HG02884 (cell line): ENCODE results near the gene COL13A1.

Source experiments
- ATAC-seq: cut with Tn5 transposase; IDR thresholded peaks from one replicate; pipeline ENCODE4 v1.9.1; 2021; ENCODE audit warnings: mild to moderate bottlenecking, moderate library complexity; ENCODE audit not compliant: unreplicated experiment

COL13A1 gene

GRCh38 chr10:69844698-69845097, 43.0 kb downstream of the COL13A1 start:
- ATAC-seq: no peak

GRCh38 chr10:69845574-69846292, 44.0 kb downstream of the COL13A1 start:
- no peak for ATAC-seq

GRCh38 chr10:69846293-69846921, 44.7 kb downstream of the COL13A1 start:
- no peak for ATAC-seq

- no peak for ATAC-seq
Measured at GRCh38 chr10:69847458-69847857, 45.8 kb downstream of the COL13A1 start.

- no peak for ATAC-seq
Measured at GRCh38 chr10:69847883-69848282, 46.2 kb downstream of the COL13A1 start.

GRCh38 chr10:69848454-69848853, 46.7 kb downstream of the COL13A1 start:
- no peak for ATAC-seq

GRCh38 chr10:69849825-69850224, 48.1 kb downstream of the COL13A1 start:
- no peak for ATAC-seq

GRCh38 chr10:69850440-69850839, 48.7 kb downstream of the COL13A1 start:
- ATAC-seq: no peak

GRCh38 chr10:69851306-69851705, 49.6 kb downstream of the COL13A1 start:
- ATAC-seq: no peak

GRCh38 chr10:69853064-69853463, 51.4 kb downstream of the COL13A1 start:
- ATAC-seq: no peak

GRCh38 chr10:69854511-69855345, 53.0 kb downstream of the COL13A1 start:
- no peak for ATAC-seq

- ATAC-seq: no peak
Measured at GRCh38 chr10:69855346-69856111, 53.8 kb downstream of the COL13A1 start.

- no peak for ATAC-seq
Measured at GRCh38 chr10:69856601-69857166, 55.0 kb downstream of the COL13A1 start.

- ATAC-seq: no peak
Measured at GRCh38 chr10:69858201-69858600, 56.5 kb downstream of the COL13A1 start.

GRCh38 chr10:69860271-69860670, 58.6 kb downstream of the COL13A1 start:
- no peak for ATAC-seq

- ATAC-seq: no peak
Measured at GRCh38 chr10:69861251-69862240, 59.8 kb downstream of the COL13A1 start.

GRCh38 chr10:69862882-69863530, 61.3 kb downstream of the COL13A1 start:
- no peak for ATAC-seq

GRCh38 chr10:69863580-69863979, 61.9 kb downstream of the COL13A1 start:
- ATAC-seq: no peak

- ATAC-seq: no peak
Measured at GRCh38 chr10:69864321-69864720, 62.6 kb downstream of the COL13A1 start.
